Activated T-cell treated with anti-CD3 and anti-CD28 coated beads, Interleukin-2, amount 50 U/mL, for 72 hours (primary cell): ENCODE data around the gene CACNB1. TPM values are rescaled to one million over a fixed set of nuclear protein-coding genes. Genes with fewer than 3 reads are reported as not detected.
A peak's percentile ranks its signal among the peaks of the same experiment; 100 is the strongest.

Source experiments
- ATAC-seq, 2 donors: fragments of 150-1000 bp; cut with Tn5 transposase; replicated peaks in 1 of 2; 2 replicates each; pipeline ENCODE4 v1.10.0; 2021; ENCODE audit warnings: moderate library complexity in 2 of 2, mild to moderate bottlenecking in 1 of 2
- DNase-seq, 2 donors: peaks; one replicate each; pipeline ENCODE4 v3.0.0; 2021 to 2022; ENCODE audit warnings: mixed read lengths in 1 of 2
- H3K27ac Mint-ChIP-seq: one replicate; pipeline ENCODE4 v1.8.0; 2022; ENCODE audit warnings: mild to moderate bottlenecking, moderate library complexity, mixed read lengths
- H3K27me3 Mint-ChIP-seq: one replicate; pipeline ENCODE4 v1.8.0; 2022; ENCODE audit warnings: low read depth, mixed read lengths
- H3K36me3 Mint-ChIP-seq, 2 donors: one replicate each; pipeline ENCODE4 v1.8.0; 2022; ENCODE audit warnings: mixed read lengths in 2 of 2, mild to moderate bottlenecking in 1 of 2; ENCODE audit not compliant: insufficient read depth in 2 of 2
- H3K4me1 Mint-ChIP-seq: one replicate; pipeline ENCODE4 v1.8.0; 2022; ENCODE audit warnings: low read depth, mixed read lengths
- H3K4me3 Mint-ChIP-seq, 2 donors: one replicate each; pipeline ENCODE4 v1.8.0; 2022; ENCODE audit warnings: mild to moderate bottlenecking in 2 of 2, mixed read lengths in 2 of 2, moderate library complexity in 2 of 2
- H3K9me3 Mint-ChIP-seq, 2 donors: one replicate each; pipeline ENCODE4 v1.8.0; 2022; ENCODE audit warnings: mixed read lengths in 2 of 2
- total RNA-seq, 2 donors: library from RNA; stranded (reverse); gene quantifications; one replicate each; pipeline ENCODE4 v1.2.3, GENCODE V29; 2022

The CACNB1 gene
- total RNA-seq, 2 donors from 2014 or later: 10.5 to 15.3 TPM

- no peaks in the 10 kb centered on the region for H3K9me3 Mint-ChIP-seq
- peaks cover 47% of the 10 kb centered on the region for H3K4me1 Mint-ChIP-seq
- no peak overlapping the region for H3K27ac Mint-ChIP-seq
- H3K36me3 Mint-ChIP-seq: peaks cover 8 to 12% of the 10 kb centered on the region in 2 donors
- DNase-seq: no peak
- no peaks in the 10 kb centered on the region for H3K27me3 Mint-ChIP-seq
- H3K4me3 Mint-ChIP-seq: peak overlapping the region in 1 of 2 donors; percentile 32
- ATAC-seq: peak in 1 of 2 donors; percentile 20
Observed at GRCh38 chr17:39208136-39208535, 10.7 kb upstream of the CACNB1 start.

- H3K27ac Mint-ChIP-seq: no peak overlapping the region
- peaks cover 72% of the 10 kb centered on the region for H3K4me1 Mint-ChIP-seq
- no peak overlapping the region for H3K4me3 Mint-ChIP-seq
- no peak for DNase-seq
- H3K27me3 Mint-ChIP-seq: no peaks in the 10 kb centered on the region
- ATAC-seq: no peak
- peaks cover 19 to 36% of the 10 kb centered on the region in 2 donors for H3K36me3 Mint-ChIP-seq
- H3K9me3 Mint-ChIP-seq: no peaks in the 10 kb centered on the region
Observed at GRCh38 chr17:39205112-39205526, 7.7 kb upstream of the CACNB1 start.

GRCh38 chr17:39204245-39204644 lies 6.8 kb upstream of the CACNB1 start:
- H3K4me1 Mint-ChIP-seq: peaks cover 73% of the 10 kb centered on the region

GRCh38 chr17:39200957-39201510 lies 3.6 kb upstream of the CACNB1 start:
- H3K4me1 Mint-ChIP-seq: peaks cover 68% of the 10 kb centered on the region
- H3K4me3 Mint-ChIP-seq: peak overlapping the region; percentile 96 to 100

More at GRCh38 chr17:39204245-39204644, 6.8 kb upstream of the CACNB1 start:
- ATAC-seq (no peak), DNase-seq (no peak)
- no peaks in the 10 kb centered on the region for H3K27me3 Mint-ChIP-seq
- H3K36me3 Mint-ChIP-seq: peaks cover 19 to 39% of the 10 kb centered on the region in 2 donors
- H3K4me3 Mint-ChIP-seq: no peak overlapping the region
- no peaks in the 10 kb centered on the region for H3K9me3 Mint-ChIP-seq
- no peak overlapping the region for H3K27ac Mint-ChIP-seq

GRCh38 chr17:39200070-39200879 lies 2.8 kb upstream of the CACNB1 start, which contains the start of gene RPL19:
RPL19 (plus strand) TSS chr17:39200283; CDS start chr17:39200345, 62 bp downstream.
- peak; percentile 70 to 73 for ATAC-seq
- Mint-ChIP-seq H3K4me3 (peak within 1 kb of the TSS; percentile 96 to 100), H3K4me1 (peaks cover 73% of the 10 kb centered on the region), H3K27me3 (no peaks in the 10 kb centered on the region), H3K27ac (peak within 1 kb of the TSS; percentile 100), H3K36me3 (peaks cover 19 to 39% of the 10 kb centered on the region in 2 donors), H3K9me3 (no peaks in the 10 kb centered on the region)
- peak; percentile 84 to 87 for DNase-seq

More at GRCh38 chr17:39200957-39201510, 3.6 kb upstream of the CACNB1 start:
- DNase-seq (no peak), ATAC-seq (no peak)
- Mint-ChIP-seq H3K36me3 (peaks cover 19 to 39% of the 10 kb centered on the region in 2 donors), H3K9me3 (no peaks in the 10 kb centered on the region), H3K27me3 (no peaks in the 10 kb centered on the region), H3K27ac (peak overlapping the region; percentile 100)

GRCh38 chr17:39199820-39200069 lies 2.3 kb upstream of the CACNB1 start:
- ATAC-seq (peak; percentile 62 to 69), DNase-seq (peak; percentile 87 to 91)
- peaks cover 73% of the 10 kb centered on the region for H3K4me1 Mint-ChIP-seq
- no peaks in the 10 kb centered on the region for H3K9me3 Mint-ChIP-seq
- no peaks in the 10 kb centered on the region for H3K27me3 Mint-ChIP-seq
- peaks cover 16 to 35% of the 10 kb centered on the region in 2 donors for H3K36me3 Mint-ChIP-seq
- H3K27ac Mint-ChIP-seq: peak overlapping the region; percentile 100
- peak overlapping the region; percentile 96 to 100 for H3K4me3 Mint-ChIP-seq

- peak overlapping the region; percentile 61 for H3K27ac Mint-ChIP-seq
Observed at GRCh38 chr17:39198186-39198566, 707 bp upstream of the CACNB1 start.

GRCh38 chr17:39196808-39197291 lies 619 bp downstream of the CACNB1 start:
- ATAC-seq: no peak
- no peak for DNase-seq
- no peaks in the 10 kb centered on the region for H3K9me3 Mint-ChIP-seq
- H3K36me3 Mint-ChIP-seq: peaks cover 9 to 17% of the 10 kb centered on the region in 2 donors
- H3K27ac Mint-ChIP-seq: no peak overlapping the region
- H3K27me3 Mint-ChIP-seq: no peaks in the 10 kb centered on the region
- H3K4me3 Mint-ChIP-seq: peak overlapping the region; percentile 96 to 100
- peaks cover 47% of the 10 kb centered on the region for H3K4me1 Mint-ChIP-seq

More at GRCh38 chr17:39198186-39198566, 707 bp upstream of the CACNB1 start:
- Mint-ChIP-seq H3K9me3 (no peaks in the 10 kb centered on the region), H3K36me3 (peaks cover 11 to 26% of the 10 kb centered on the region in 2 donors), H3K27me3 (no peaks in the 10 kb centered on the region), H3K4me1 (peaks cover 61% of the 10 kb centered on the region), H3K4me3 (peak overlapping the region; percentile 96 to 100)
- DNase-seq (no peak), ATAC-seq (no peak)

- Mint-ChIP-seq H3K9me3 (no peaks in the 10 kb centered on the region), H3K27ac (no peak overlapping the region), H3K4me3 (peak overlapping the region; percentile 69 to 72), H3K36me3 (peaks cover 9 to 14% of the 10 kb centered on the region in 2 donors), H3K27me3 (no peaks in the 10 kb centered on the region), H3K4me1 (peaks cover 42% of the 10 kb centered on the region)
- no peak for DNase-seq
- ATAC-seq: no peak
Observed at GRCh38 chr17:39196241-39196807, 1.1 kb downstream of the CACNB1 start.

GRCh38 chr17:39195568-39196160 lies 1.8 kb downstream of the CACNB1 start:
- peaks cover 5 to 9% of the 10 kb centered on the region in 2 donors for H3K36me3 Mint-ChIP-seq
- H3K4me3 Mint-ChIP-seq: peak overlapping the region; percentile 69 to 72
- H3K9me3 Mint-ChIP-seq: no peaks in the 10 kb centered on the region
- no peak overlapping the region for H3K27ac Mint-ChIP-seq
- no peaks in the 10 kb centered on the region for H3K27me3 Mint-ChIP-seq
- H3K4me1 Mint-ChIP-seq: peaks cover 35% of the 10 kb centered on the region
- no peak for DNase-seq
- ATAC-seq: no peak

- no peaks in the 10 kb centered on the region for H3K27me3 Mint-ChIP-seq
- no peak overlapping the region for H3K4me3 Mint-ChIP-seq
- H3K36me3 Mint-ChIP-seq: peaks cover 4 to 5% of the 10 kb centered on the region in 2 donors
- H3K27ac Mint-ChIP-seq: no peak overlapping the region
- ATAC-seq: no peak
- no peak for DNase-seq
- peaks cover 30% of the 10 kb centered on the region for H3K4me1 Mint-ChIP-seq
- H3K9me3 Mint-ChIP-seq: no peaks in the 10 kb centered on the region
Observed at GRCh38 chr17:39194985-39195524, 2.4 kb downstream of the CACNB1 start.

- Mint-ChIP-seq H3K36me3 (peaks cover 2 to 5% of the 10 kb centered on the region in 2 donors), H3K27ac (no peak overlapping the region), H3K9me3 (no peaks in the 10 kb centered on the region), H3K4me1 (peaks cover 23% of the 10 kb centered on the region), H3K4me3 (no peak overlapping the region), H3K27me3 (no peaks in the 10 kb centered on the region)
- DNase-seq: no peak
- ATAC-seq: no peak
Observed at GRCh38 chr17:39194089-39194984, 3.1 kb downstream of the CACNB1 start.
